HCT116 (cell line): Measurements from ENCODE around the gene ZXDC. TPM values are rescaled to one million over a fixed set of nuclear protein-coding genes. Genes with fewer than 3 reads are reported as not detected.

ENCODE experiments used
- ATAC-seq: fragments of 200-7000 bp; cut with Tn5 transposase; 2 replicates; pipeline ENCODE4 v1.9.1; 2020; ENCODE audit warnings: mild to moderate bottlenecking, moderate library complexity
- BruUV-seq: library from RNA; stranded (reverse); fragments of 400-500 nt; replicated peaks from 2 replicates; lab custom pipeline; 2021; lab: Mats Ljungman, UMichigan
- CTCF ChIA-PET: fragments of 300-600 bp; sonication (Branson Sonifier 250); formaldehyde crosslinking; loops from one replicate; lab custom pipeline; 2021; ENCODE audit warnings: antibody characterized with exemption; lab: Charles Lee
- POLR2A ChIA-PET: fragments of 300-600, 350-600 bp; sonication (Branson Sonifier 250); formaldehyde crosslinking; loops from one replicate; lab custom pipeline; 2021; ENCODE audit warnings: antibody characterized with exemption; lab: Charles Lee
- RAD21 ChIA-PET, 2 experiments: fragments of 300-600 bp; sonication (Branson Sonifier 250); formaldehyde crosslinking; loops; one replicate each; lab custom pipeline; 2023; ENCODE audit warnings: low total read pairs in 2 of 2; ENCODE audit not compliant: uncharacterized antibody in 2 of 2, unreplicated experiment in 2 of 2, low non-redundant PET in 1 of 2; lab: Charles Lee
- DNase-seq: peaks from one replicate; pipeline ENCODE4 v3.0.0-alpha.2; 2010; ENCODE audit warnings: low read depth, low spot score
- H2AFZ ChIP-seq: fragments of 200-600 bp; shearing (Covaris generic), sonication (generic); 2 replicates; pipeline ENCODE4 v1.6.1; 2017; ENCODE audit warnings: low read depth, mixed run types, mixed read lengths, antibody characterized with exemption, low read length; ENCODE audit not compliant: poor library complexity, severe bottlenecking
- H3K27ac ChIP-seq: 2 replicates; pipeline ENCODE4 v1.5.1; 2012; ENCODE audit warnings: low read depth, low read length
- H3K27me3 ChIP-seq: fragments of 200-600 bp; sonication (generic); 2 replicates; pipeline ENCODE4 v1.6.1; 2016; ENCODE audit warnings: mixed run types, low read length, mixed read lengths; ENCODE audit not compliant: insufficient read depth
- H3K36me3 ChIP-seq, 2 experiments: fragments of 200-500 bp in 1 of 2; fragments of 200-600 bp in 1 of 2; sonication (Bioruptor generic) in 1 of 2; sonication (generic) in 1 of 2; 2 replicates each; pipeline versions ENCODE4 v1.5.1 to v1.6.1; 2014 to 2016; ENCODE audit warnings: low read length in 2 of 2, inconsistent platforms in 1 of 2, mixed read lengths in 1 of 2, mixed run types in 1 of 2; ENCODE audit not compliant: insufficient read depth in 2 of 2, control insufficient read depth in 1 of 2
- H3K4me1 ChIP-seq, 2 experiments: fragments of 200-600 bp in 1 of 2; sonication (generic) in 1 of 2; 2 replicates each; pipeline versions ENCODE4 v1.5.1 to v1.6.1; 2012 to 2017; ENCODE audit warnings: low read length in 2 of 2, inconsistent platforms in 1 of 2, mild to moderate bottlenecking in 1 of 2, mixed read lengths in 1 of 2, mixed run types in 1 of 2, moderate library complexity in 1 of 2; ENCODE audit not compliant: insufficient read depth in 2 of 2, control insufficient read depth in 1 of 2
- H3K4me2 ChIP-seq: fragments of 200-600 bp; sonication (generic); 2 replicates; pipeline ENCODE4 v1.6.1; 2017; ENCODE audit warnings: mixed run types, low read length, mixed read lengths
- H3K4me3 ChIP-seq, 2 experiments: fragments of 200-600 bp in 1 of 2; sonication (generic) in 1 of 2; replicated peaks in 1 of 2; 2 replicates each; pipeline ENCODE4 v1.5.1; 2011 to 2016; ENCODE audit warnings: low read length in 2 of 2, control low read depth in 1 of 2, low read depth in 1 of 2, mild to moderate bottlenecking in 1 of 2, mixed read lengths in 1 of 2, mixed run types in 1 of 2
- H3K79me2 ChIP-seq: fragments of 200-600 bp; sonication (generic); 2 replicates; pipeline ENCODE4 v1.6.1; 2017; ENCODE audit warnings: mild to moderate bottlenecking, mixed run types, low read length, moderate library complexity, mixed read lengths; ENCODE audit not compliant: insufficient read depth
- H3K9ac ChIP-seq: fragments of 200-600 bp; sonication (generic); 2 replicates; pipeline ENCODE4 v1.6.1; 2016; ENCODE audit warnings: low read length, mixed read lengths
- H3K9me2 ChIP-seq: fragments of 200-600 bp; sonication (generic), shearing (Covaris generic); 2 replicates; pipeline ENCODE4 v1.6.1; 2017; ENCODE audit warnings: mixed run types, mild to moderate bottlenecking, moderate library complexity; ENCODE audit not compliant: insufficient read depth
- H3K9me3 ChIP-seq, 2 experiments: fragments of 200-500 bp in 1 of 2; fragments of 200-600 bp in 1 of 2; sonication (Bioruptor generic) in 1 of 2; sonication (generic) in 1 of 2; 2 replicates each; pipeline ENCODE4 v1.6.1; 2014 to 2017; ENCODE audit warnings: low read length in 2 of 2, mixed read lengths in 2 of 2, inconsistent platforms in 1 of 2, low read depth in 1 of 2, mild to moderate bottlenecking in 1 of 2, mixed run types in 1 of 2, moderate library complexity in 1 of 2; ENCODE audit not compliant: control insufficient read depth in 1 of 2, insufficient read depth in 1 of 2
- H4K20me1 ChIP-seq: fragments of 200-600 bp; sonication (generic), shearing (Covaris generic); 2 replicates; pipeline ENCODE4 v1.6.1; 2017; ENCODE audit warnings: mixed run types, mild to moderate bottlenecking, moderate library complexity; ENCODE audit not compliant: insufficient read depth
- CEBPB ChIP-seq: IDR thresholded peaks from 2 replicates; pipeline ENCODE4 v1.6.1; 2012; ENCODE audit warnings: low read depth
- TCF7L2 ChIP-seq: IDR thresholded peaks from 2 replicates; pipeline ENCODE4 v1.7.0; 2011; ENCODE audit warnings: borderline replicate concordance, inconsistent platforms; ENCODE audit not compliant: insufficient read depth, insufficient read length; ENCODE audit errors: extremely low read depth
- ZFX ChIP-seq: fragments of 450-650 bp; IDR thresholded peaks from 2 replicates; pipeline ENCODE4 v1.6.1; 2017
- ZNF274 ChIP-seq: fragments of 200-500 bp; sonication (Bioruptor generic); IDR thresholded peaks from 2 replicates; pipeline ENCODE4 v1.6.1; 2014; ENCODE audit warnings: mild to moderate bottlenecking, low read depth, low read length, inconsistent platforms
- intact Hi-C: fragments of 100-400 bp; cut with micrococcal nuclease; formaldehyde crosslinking; loops from 2 replicates; pipeline ENCODE4 v1.10.0; 2022
- total RNA-seq: library from RNA; stranded (reverse); gene quantifications from one replicate; pipeline ENCODE4 v1.2.1, GENCODE V29; 2021; ENCODE audit not compliant: unreplicated experiment
- TF ChIP-seq, protein P1 (sequence below): IDR thresholded peaks from 2 replicates; pipeline ENCODE4 v1.6.1; 2012
- TF ChIP-seq, protein P2 (sequence below): IDR thresholded peaks from 2 replicates; pipeline ENCODE4 v1.6.1; 2011; ENCODE audit warnings: mild to moderate bottlenecking, low read length, moderate library complexity; ENCODE audit not compliant: insufficient replicate concordance; ENCODE audit errors: extremely low read depth

The ZXDC gene
- total RNA-seq, 1 experiment from 2014 or later, result 29.9 TPM

DNA sequence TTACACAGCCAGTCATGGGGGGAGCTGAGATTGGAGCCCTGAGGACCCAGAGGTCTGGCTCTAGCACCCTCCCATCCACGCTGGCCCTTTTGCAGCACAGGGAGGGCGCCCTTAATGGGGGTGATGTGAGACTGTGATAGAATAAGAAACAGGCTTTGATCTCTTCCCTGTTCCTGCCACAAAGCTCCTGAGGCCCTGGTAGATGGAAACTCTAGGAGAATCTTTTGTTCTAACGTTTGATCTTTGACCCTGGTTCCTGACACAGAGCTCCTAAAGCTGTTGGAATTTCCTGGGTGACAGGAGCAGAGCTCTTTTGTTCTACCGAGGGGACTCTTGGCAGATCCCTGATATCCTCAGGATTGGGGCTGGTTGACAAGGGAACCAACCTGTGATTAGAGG, 43.1 kb upstream of the ZXDC start:
- no peak for TF ChIP-seq ZFX
- TF ChIP-seq, protein P1, sequence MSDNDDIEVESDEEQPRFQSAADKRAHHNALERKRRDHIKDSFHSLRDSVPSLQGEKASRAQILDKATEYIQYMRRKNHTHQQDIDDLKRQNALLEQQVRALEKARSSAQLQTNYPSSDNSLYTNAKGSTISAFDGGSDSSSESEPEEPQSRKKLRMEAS, result no peak
- TF ChIP-seq, protein P2, sequence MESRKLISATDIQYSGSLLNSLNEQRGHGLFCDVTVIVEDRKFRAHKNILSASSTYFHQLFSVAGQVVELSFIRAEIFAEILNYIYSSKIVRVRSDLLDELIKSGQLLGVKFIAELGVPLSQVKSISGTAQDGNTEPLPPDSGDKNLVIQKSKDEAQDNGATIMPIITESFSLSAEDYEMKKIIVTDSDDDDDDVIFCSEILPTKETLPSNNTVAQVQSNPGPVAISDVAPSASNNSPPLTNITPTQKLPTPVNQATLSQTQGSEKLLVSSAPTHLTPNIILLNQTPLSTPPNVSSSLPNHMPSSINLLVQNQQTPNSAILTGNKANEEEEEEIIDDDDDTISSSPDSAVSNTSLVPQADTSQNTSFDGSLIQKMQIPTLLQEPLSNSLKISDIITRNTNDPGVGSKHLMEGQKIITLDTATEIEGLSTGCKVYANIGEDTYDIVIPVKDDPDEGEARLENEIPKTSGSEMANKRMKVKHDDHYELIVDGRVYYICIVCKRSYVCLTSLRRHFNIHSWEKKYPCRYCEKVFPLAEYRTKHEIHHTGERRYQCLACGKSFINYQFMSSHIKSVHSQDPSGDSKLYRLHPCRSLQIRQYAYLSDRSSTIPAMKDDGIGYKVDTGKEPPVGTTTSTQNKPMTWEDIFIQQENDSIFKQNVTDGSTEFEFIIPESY, result no peak
- no peak for TF ChIP-seq ZNF274
- TF ChIP-seq CEBPB, result no peak
- TF ChIP-seq TCF7L2, result peak; percentile 64
- POLR2A ChIA-PET, result no interaction called here
- ATAC-seq (no peak), DNase-seq (no peak)
- no TSS peak for BruUV-seq
- H4K20me1 ChIP-seq, result no peaks in the 10 kb centered on the region
- no peak overlapping the region for H3K4me2 ChIP-seq
- no peak overlapping the region for H2AFZ ChIP-seq
- CTCF ChIA-PET, result no interaction called here
- intact Hi-C loops, result no loop called here
- H3K27me3 ChIP-seq, result no peaks in the 10 kb centered on the region
- no peak overlapping the region for H3K9ac ChIP-seq
- no peak overlapping the region for H3K4me3 ChIP-seq
- no peaks in the 10 kb centered on the region for H3K9me2 ChIP-seq
- RAD21 ChIA-PET, result no interaction called here
- H3K79me2 ChIP-seq, result no peaks in the 10 kb centered on the region
- peaks cover 4% of the 10 kb centered on the region in 2 experiments; a peak in 2 of 4 replicates for H3K4me1 ChIP-seq
- H3K27ac ChIP-seq, result no peak overlapping the region
- no peaks in the 10 kb centered on the region for H3K9me3 ChIP-seq
- H3K36me3 ChIP-seq, result no peaks in the 10 kb centered on the region
